Right hindlimb (tissue), 1 donor: Measurements from ENCODE around the gene RRAD.

Experiments
- DNase-seq: peaks from one replicate; pipeline ENCODE4 v3.0.0-alpha.2; 2018

RRAD gene

GRCh38 chr16:66914541-66914940, 10.8 kb downstream of the RRAD start:
- DNase-seq, result no peak

GRCh38 chr16:66913711-66914110, 11.6 kb downstream of the RRAD start:
- DNase-seq, result no peak

- DNase-seq, result no peak
These were observed 12.3 kb downstream of the RRAD start for GRCh38 chr16:66913081-66913480.

GRCh38 chr16:66911801-66912200, 13.5 kb downstream of the RRAD start:
- no peak for DNase-seq

- no peak for DNase-seq
These were observed 14.2 kb downstream of the RRAD start for GRCh38 chr16:66911112-66911511.

- DNase-seq, result no peak
These were observed 15.0 kb downstream of the RRAD start for GRCh38 chr16:66910175-66910940.

- DNase-seq, result no peak
These were observed 16.4 kb downstream of the RRAD start for GRCh38 chr16:66908762-66909559.

GRCh38 chr16:66908116-66908515, 17.2 kb downstream of the RRAD start:
- no peak for DNase-seq

- no peak for DNase-seq
These were observed 18.2 kb downstream of the RRAD start for GRCh38 chr16:66906916-66907836.

GRCh38 chr16:66905633-66906539, 19.4 kb downstream of the RRAD start:
- no peak for DNase-seq

GRCh38 chr16:66904846-66905632, 20.3 kb downstream of the RRAD start:
- no peak for DNase-seq

- no peak for DNase-seq
These were observed 20.9 kb downstream of the RRAD start for GRCh38 chr16:66904428-66904845.

- DNase-seq, result no peak
These were observed 21.5 kb downstream of the RRAD start for GRCh38 chr16:66903544-66904427.

- no peak for DNase-seq
These were observed 22.4 kb downstream of the RRAD start for GRCh38 chr16:66902648-66903543.

- DNase-seq, result no peak
These were observed 23.7 kb downstream of the RRAD start for GRCh38 chr16:66901626-66902025.

- DNase-seq, result no peak
These were observed 24.5 kb downstream of the RRAD start for GRCh38 chr16:66900721-66901441.

- DNase-seq, result peak; percentile 55
These were observed 25.2 kb downstream of the RRAD start for GRCh38 chr16:66899945-66900710.
